Measurements from ENCODE around the gene CCBE1. TPM values are rescaled to one million over a fixed set of nuclear protein-coding genes. Genes with fewer than 3 reads are reported as not detected.

The CCBE1 gene
- total RNA-seq, 2 experiments from 2014 or later: not detected

GRCh38 chr18:59468821-59469220, 228.4 kb downstream of the CCBE1 start:
- Mint-ChIP-seq H3K4me1 (ENCODE audit: low read depth) (no peaks in the 10 kb centered on the region), H3K27ac (no peak overlapping the region), H3K4me3 (no peak overlapping the region), H3K36me3 (ENCODE audit: low read depth) (no peaks in the 10 kb centered on the region), H3K27me3 (ENCODE audit: low read depth) (peaks cover 5% of the 10 kb centered on the region), H3K9me3 (peaks cover under 1% of the 10 kb centered on the region)
- DNase-seq: no peak
- CTCF ChIA-PET: interaction anchor here (0.8 to 3.1 kb wide), 2 partner anchors 9 to 37 kb away, joined by 5 to 15 read pairs; no protein-coding TSS in a partner anchor
- intact Hi-C loops (cut with micrococcal nuclease): no loop called here

- DNase-seq: no peak
- peaks cover 10% of the 10 kb centered on the region for H3K27me3 Mint-ChIP-seq (ENCODE audit: low read depth)
- no peak overlapping the region for H3K27ac Mint-ChIP-seq
- H3K36me3 Mint-ChIP-seq (ENCODE audit: low read depth): no peaks in the 10 kb centered on the region
- CTCF ChIA-PET: interaction anchor here (1.2 to 3.1 kb wide), 2 partner anchors 8 to 356 kb away, joined by 3 to 15 read pairs; no protein-coding TSS in a partner anchor
- no peaks in the 10 kb centered on the region for H3K9me3 Mint-ChIP-seq
- no peak overlapping the region for H3K4me3 Mint-ChIP-seq
- intact Hi-C loops (cut with micrococcal nuclease): no loop called here
- H3K4me1 Mint-ChIP-seq (ENCODE audit: low read depth): no peaks in the 10 kb centered on the region
These were observed 229.7 kb downstream of the CCBE1 start for GRCh38 chr18:59467497-59467896.

- intact Hi-C loops (cut with micrococcal nuclease): no loop called here
- no peaks in the 10 kb centered on the region for H3K4me1 Mint-ChIP-seq (ENCODE audit: low read depth)
- H3K27me3 Mint-ChIP-seq (ENCODE audit: low read depth): peaks cover 10% of the 10 kb centered on the region
- no peak overlapping the region for H3K4me3 Mint-ChIP-seq
- no peak overlapping the region for H3K27ac Mint-ChIP-seq
- no peak for DNase-seq
- no peaks in the 10 kb centered on the region for H3K36me3 Mint-ChIP-seq (ENCODE audit: low read depth)
- no peaks in the 10 kb centered on the region for H3K9me3 Mint-ChIP-seq
- CTCF ChIA-PET: interaction anchor here (1.2 kb wide), 1 partner anchor 357 kb away, joined by 3 read pairs; no protein-coding TSS in a partner anchor
These were observed 230.2 kb downstream of the CCBE1 start for GRCh38 chr18:59466980-59467379.

- no peaks in the 10 kb centered on the region for H3K36me3 Mint-ChIP-seq (ENCODE audit: low read depth)
- no peak for DNase-seq
- H3K9me3 Mint-ChIP-seq: no peaks in the 10 kb centered on the region
- H3K4me1 Mint-ChIP-seq (ENCODE audit: low read depth): no peaks in the 10 kb centered on the region
- CTCF ChIA-PET: interaction anchor here (0.6 to 1.5 kb wide), 2 partner anchors 358 to 952 kb away, joined by 3 to 5 read pairs; no protein-coding TSS in a partner anchor
- H3K27me3 Mint-ChIP-seq (ENCODE audit: low read depth): peaks cover 10% of the 10 kb centered on the region
- H3K27ac Mint-ChIP-seq: no peak overlapping the region
- intact Hi-C loops (cut with micrococcal nuclease): no loop called here
- H3K4me3 Mint-ChIP-seq: no peak overlapping the region
These were observed 232.7 kb downstream of the CCBE1 start for GRCh38 chr18:59464486-59464885.

GRCh38 chr18:59461171-59461570, 236.1 kb downstream of the CCBE1 start:
- CTCF ChIA-PET: interaction anchor here (2.4 to 4.4 kb wide), 2 partner anchors 8 to 363 kb away, joined by 15 to 37 read pairs; no protein-coding TSS in a partner anchor
- H3K36me3 Mint-ChIP-seq (ENCODE audit: low read depth): no peaks in the 10 kb centered on the region
- intact Hi-C loops (cut with micrococcal nuclease): no loop called here
- no peaks in the 10 kb centered on the region for H3K4me1 Mint-ChIP-seq (ENCODE audit: low read depth)
- DNase-seq: no peak
- no peak overlapping the region for H3K4me3 Mint-ChIP-seq
- H3K27ac Mint-ChIP-seq: no peak overlapping the region
- H3K9me3 Mint-ChIP-seq: no peaks in the 10 kb centered on the region
- peaks cover 15% of the 10 kb centered on the region for H3K27me3 Mint-ChIP-seq (ENCODE audit: low read depth)

GRCh38 chr18:59460072-59460420, 237.2 kb downstream of the CCBE1 start:
- Mint-ChIP-seq H3K4me1 (ENCODE audit: low read depth) (no peaks in the 10 kb centered on the region), H3K27me3 (ENCODE audit: low read depth) (peaks cover 15% of the 10 kb centered on the region), H3K27ac (no peak overlapping the region), H3K9me3 (no peaks in the 10 kb centered on the region), H3K36me3 (ENCODE audit: low read depth) (no peaks in the 10 kb centered on the region), H3K4me3 (no peak overlapping the region)
- no peak for DNase-seq
- CTCF ChIA-PET: interaction anchor here (1.0 to 4.4 kb wide), 10 partner anchors 9 to 1089 kb away, joined by 3 to 37 read pairs (median 7); no protein-coding TSS in a partner anchor
- intact Hi-C loops (cut with micrococcal nuclease): no loop called here

- H3K36me3 Mint-ChIP-seq (ENCODE audit: low read depth): no peaks in the 10 kb centered on the region
- H3K27me3 Mint-ChIP-seq (ENCODE audit: low read depth): peaks cover 15% of the 10 kb centered on the region
- no peak overlapping the region for H3K4me3 Mint-ChIP-seq
- no peaks in the 10 kb centered on the region for H3K9me3 Mint-ChIP-seq
- no peak overlapping the region for H3K27ac Mint-ChIP-seq
- CTCF ChIA-PET: interaction anchor here (1.0 to 4.4 kb wide), 13 partner anchors 10 to 1090 kb away, joined by 3 to 37 read pairs (median 5); no protein-coding TSS in a partner anchor
- no peak for DNase-seq
- H3K4me1 Mint-ChIP-seq (ENCODE audit: low read depth): no peaks in the 10 kb centered on the region
- intact Hi-C loops (cut with micrococcal nuclease): loop anchor here (1.0 to 10.0 kb wide), 4 partner anchors 238 to 1090 kb away; partner anchors contain the start of gene CCBE1
These were observed 237.7 kb downstream of the CCBE1 start for GRCh38 chr18:59459369-59460071.

- Mint-ChIP-seq H3K9me3 (no peaks in the 10 kb centered on the region), H3K4me1 (ENCODE audit: low read depth) (no peaks in the 10 kb centered on the region), H3K36me3 (ENCODE audit: low read depth) (no peaks in the 10 kb centered on the region), H3K27me3 (ENCODE audit: low read depth) (peaks cover 11% of the 10 kb centered on the region), H3K27ac (no peak overlapping the region), H3K4me3 (no peak overlapping the region)
- CTCF ChIA-PET: interaction anchor here (1.1 to 4.4 kb wide), 10 partner anchors 10 to 1091 kb away, joined by 3 to 37 read pairs (median 8); no protein-coding TSS in a partner anchor
- intact Hi-C loops (cut with micrococcal nuclease): loop anchor here (10.0 kb wide), 1 partner anchor 526 kb away; no protein-coding TSS in a partner anchor
- DNase-seq: no peak
These were observed 238.6 kb downstream of the CCBE1 start for GRCh38 chr18:59458575-59458974.

- Mint-ChIP-seq H3K4me1 (ENCODE audit: low read depth) (no peaks in the 10 kb centered on the region), H3K4me3 (no peak overlapping the region), H3K27ac (no peak overlapping the region), H3K9me3 (no peaks in the 10 kb centered on the region), H3K36me3 (ENCODE audit: low read depth) (no peaks in the 10 kb centered on the region), H3K27me3 (ENCODE audit: low read depth) (peaks cover 8% of the 10 kb centered on the region)
- DNase-seq: no peak
- intact Hi-C loops (cut with micrococcal nuclease): loop anchor here (10.0 kb wide), 1 partner anchor 528 kb away; no protein-coding TSS in a partner anchor
- CTCF ChIA-PET: interaction anchor here (0.5 to 0.7 kb wide), 2 partner anchors 55 to 147 kb away, joined by 3 read pairs; no protein-coding TSS in a partner anchor
These were observed 240.6 kb downstream of the CCBE1 start for GRCh38 chr18:59456657-59457056.

GRCh38 chr18:59455728-59456276, 241.4 kb downstream of the CCBE1 start:
- intact Hi-C loops (cut with micrococcal nuclease): loop anchor here (10.0 kb wide), 1 partner anchor 529 kb away; no protein-coding TSS in a partner anchor
- H3K4me1 Mint-ChIP-seq (ENCODE audit: low read depth): no peaks in the 10 kb centered on the region

GRCh38 chr18:59454909-59455727, 242.1 kb downstream of the CCBE1 start:
- Mint-ChIP-seq H3K27me3 (ENCODE audit: low read depth) (peaks cover 8% of the 10 kb centered on the region), H3K36me3 (ENCODE audit: low read depth) (no peaks in the 10 kb centered on the region), H3K4me3 (no peak overlapping the region), H3K27ac (no peak overlapping the region), H3K9me3 (no peaks in the 10 kb centered on the region), H3K4me1 (ENCODE audit: low read depth) (no peaks in the 10 kb centered on the region)
- DNase-seq: no peak
- CTCF ChIA-PET: interaction anchor here (0.6 kb wide), 1 partner anchor 7 kb away, joined by 4 read pairs; no protein-coding TSS in a partner anchor
- intact Hi-C loops (cut with micrococcal nuclease): loop anchor here (10.0 kb wide), 1 partner anchor 530 kb away; no protein-coding TSS in a partner anchor

More at GRCh38 chr18:59455728-59456276, 241.4 kb downstream of the CCBE1 start:
- Mint-ChIP-seq H3K27me3 (ENCODE audit: low read depth) (peaks cover 8% of the 10 kb centered on the region), H3K4me3 (no peak overlapping the region), H3K27ac (no peak overlapping the region), H3K9me3 (no peaks in the 10 kb centered on the region), H3K36me3 (ENCODE audit: low read depth) (no peaks in the 10 kb centered on the region)
- DNase-seq: no peak
- CTCF ChIA-PET: no interaction called here

Measured in activated naive CD4-positive, alpha-beta T cell treated with anti-CD3 and anti-CD28 coated beads for 36 hours (primary cell).